ENCODE data around the gene TRPM4. TPM values are rescaled to one million over a fixed set of nuclear protein-coding genes. Genes with fewer than 3 reads are reported as not detected.
A peak's percentile ranks its signal among the peaks of the same experiment; 100 is the strongest.

TRPM4 gene
- polyA plus RNA-seq, 1 of the 3 experiments (the other 2 are of a cell fraction): 20.6 TPM

DNA sequence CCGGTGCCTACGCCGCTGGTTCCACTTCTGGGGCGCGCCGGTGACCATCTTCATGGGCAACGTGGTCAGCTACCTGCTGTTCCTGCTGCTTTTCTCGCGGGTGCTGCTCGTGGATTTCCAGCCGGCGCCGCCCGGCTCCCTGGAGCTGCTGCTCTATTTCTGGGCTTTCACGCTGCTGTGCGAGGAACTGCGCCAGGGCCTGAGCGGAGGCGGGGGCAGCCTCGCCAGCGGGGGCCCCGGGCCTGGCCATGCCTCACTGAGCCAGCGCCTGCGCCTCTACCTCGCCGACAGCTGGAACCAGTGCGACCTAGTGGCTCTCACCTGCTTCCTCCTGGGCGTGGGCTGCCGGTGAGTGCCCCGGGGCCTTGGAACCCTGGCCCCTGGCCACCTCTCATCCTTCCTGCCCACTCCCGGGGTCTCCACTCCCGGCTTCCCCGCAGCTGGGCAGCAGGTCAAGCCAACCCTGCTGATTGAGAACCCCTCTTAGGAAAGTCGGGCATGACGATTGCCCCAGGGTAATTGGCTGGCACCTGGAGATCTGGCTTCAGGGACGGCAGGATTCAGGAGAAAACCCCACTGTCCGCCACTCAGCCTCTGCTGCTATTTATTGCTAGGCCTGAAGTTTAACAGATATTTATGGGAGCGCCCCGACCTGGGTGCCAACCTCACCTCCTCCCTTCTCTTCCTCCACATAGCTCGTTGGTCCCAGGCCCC is 39.1 kb downstream of the TRPM4 start:
- H3K27ac ChIP-seq (ENCODE audit: low read depth in 2 of 2, low read length in 1 of 2): no peak overlapping the region
- peaks cover 3 to 39% of the 10 kb centered on the region in 2 experiments for H3K36me3 ChIP-seq (replicated peaks in 1 of 2; ENCODE audit: control insufficient read depth in 1 of 2, insufficient read depth in 2 of 2, low read length in 1 of 2)
- ChIA-PET POLR2A (no interaction called here), CTCF (interaction anchor here (1.3 to 5.9 kb wide), 6 partner anchors 13 to 226 kb away, joined by 3 to 64 read pairs (median 19); no protein-coding TSS in a partner anchor)
- H3K27me3 ChIP-seq (ENCODE audit: insufficient read depth): no peaks in the 10 kb centered on the region
- no peaks in the 10 kb centered on the region for H4K20me1 ChIP-seq (ENCODE audit: insufficient read depth)
- WGBS (ENCODE audit: low lambda C conversion rate): 87% methylated on average over 33 of the region's 40 CpGs
- H3K9me2 ChIP-seq: no peaks in the 10 kb centered on the region
- H3K9me3 ChIP-seq: no peaks in the 10 kb centered on the region
- no peak overlapping the region for H3K9ac ChIP-seq
- H3K4me2 ChIP-seq: no peak overlapping the region
- no peak overlapping the region for H3K4me3 ChIP-seq (ENCODE audit: low read depth in 2 of 2, low read length in 1 of 2)
- peaks cover 31% of the 10 kb centered on the region for H3F3A ChIP-seq (replicated peaks; ENCODE audit: insufficient read depth)
- H3K4me1 ChIP-seq (ENCODE audit: control insufficient read depth in 1 of 2, insufficient read depth in 2 of 2, low read depth in 1 of 2, low read length in 1 of 2): no peaks in the 10 kb centered on the region; a peak in 1 of 4 replicates
- H2AFZ ChIP-seq (ENCODE audit: low read depth): no peak overlapping the region
- DNase-seq: no peak
- H3K79me2 ChIP-seq (ENCODE audit: insufficient read depth): no peaks in the 10 kb centered on the region
- TF ChIP-seq FOSL2 (IDR thresholded peaks at IDR 0.05; ENCODE audit: borderline replicate concordance, low read depth): no peak
- no peak for TF ChIP-seq NFIC (IDR thresholded peaks at IDR 0.05; ENCODE audit: borderline replicate concordance)

GRCh38 chr19:49200238-49200862 is 42.8 kb downstream of the TRPM4 start:
- no peaks in the 10 kb centered on the region; a peak in 1 of 4 replicates for H3K4me1 ChIP-seq (ENCODE audit: control insufficient read depth in 1 of 2, insufficient read depth in 2 of 2, low read depth in 1 of 2, low read length in 1 of 2)
- POLR2A ChIA-PET: no interaction called here
- 86% methylated on average over 27 of the region's 29 CpGs for WGBS (ENCODE audit: low lambda C conversion rate)
- H3K4me3 ChIP-seq (ENCODE audit: low read depth in 2 of 2, low read length in 1 of 2): no peak overlapping the region
- H3K27me3 ChIP-seq (ENCODE audit: insufficient read depth): no peaks in the 10 kb centered on the region
- H2AFZ ChIP-seq (ENCODE audit: low read depth): no peak overlapping the region
- no peaks in the 10 kb centered on the region for H4K20me1 ChIP-seq (ENCODE audit: insufficient read depth)
- H3K27ac ChIP-seq (ENCODE audit: low read depth in 2 of 2, low read length in 1 of 2): no peak overlapping the region
- no peaks in the 10 kb centered on the region for H3K79me2 ChIP-seq (ENCODE audit: insufficient read depth)
- TF ChIP-seq SIN3A (IDR thresholded peaks at IDR 0.05; ENCODE audit: borderline replicate concordance, low read depth, low read length): no peak
- TF ChIP-seq TAF1 (IDR thresholded peaks at IDR 0.05; ENCODE audit: borderline replicate concordance, low read depth, low read length): no peak
- TF ChIP-seq FOXM1 (IDR thresholded peaks at IDR 0.05; ENCODE audit: low read depth): no peak
- H3F3A ChIP-seq (replicated peaks; ENCODE audit: insufficient read depth): peaks cover 28% of the 10 kb centered on the region
- peaks cover 3 to 52% of the 10 kb centered on the region in 2 experiments for H3K36me3 ChIP-seq (replicated peaks in 1 of 2; ENCODE audit: control insufficient read depth in 1 of 2, insufficient read depth in 2 of 2, low read length in 1 of 2)
- H3K9me2 ChIP-seq: no peaks in the 10 kb centered on the region
- no peak overlapping the region for H3K9ac ChIP-seq
- CTCF ChIA-PET: interaction anchor here (0.9 to 5.9 kb wide), 7 partner anchors 9 to 101 kb away, joined by 3 to 64 read pairs (median 26); partner anchors contain the start of gene LIN7B
- no peaks in the 10 kb centered on the region for H3K9me3 ChIP-seq
- H3K4me2 ChIP-seq: no peak overlapping the region
- peak; percentile 77 for DNase-seq

DNA sequence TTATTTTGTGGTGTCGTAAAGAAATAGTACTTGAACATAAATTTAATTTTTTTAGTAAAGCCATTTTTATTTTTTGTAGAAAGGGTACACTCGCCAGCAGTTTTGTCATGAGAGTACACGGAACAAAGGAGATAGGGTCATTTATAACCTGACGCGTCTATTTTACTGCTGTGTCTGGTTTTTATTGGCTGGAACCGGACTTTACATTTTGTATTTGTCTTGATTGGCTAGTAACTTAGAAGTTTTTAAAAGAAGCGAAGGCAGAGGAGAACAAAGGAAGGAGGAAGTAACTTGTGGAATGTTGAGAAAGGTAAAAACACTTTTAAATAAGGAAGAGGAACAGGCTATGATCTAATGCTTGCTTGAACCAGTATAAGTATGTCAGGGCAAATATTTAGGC is 43.5 kb downstream of the TRPM4 start:
- Histone ChIP-seq H3K27ac (ENCODE audit: low read depth in 2 of 2, low read length in 1 of 2) (no peak overlapping the region), H3K4me1 (ENCODE audit: control insufficient read depth in 1 of 2, insufficient read depth in 2 of 2, low read depth in 1 of 2, low read length in 1 of 2) (no peaks in the 10 kb centered on the region; a peak in 1 of 4 replicates), H3K4me2 (no peak overlapping the region), H3K4me3 (ENCODE audit: low read depth in 2 of 2, low read length in 1 of 2) (no peak overlapping the region), H3K79me2 (ENCODE audit: insufficient read depth) (no peaks in the 10 kb centered on the region), H3K9me2 (no peaks in the 10 kb centered on the region), H3K9me3 (no peaks in the 10 kb centered on the region), H3K36me3 (replicated peaks in 1 of 2; ENCODE audit: control insufficient read depth in 1 of 2, insufficient read depth in 2 of 2, low read length in 1 of 2) (peaks cover 3 to 59% of the 10 kb centered on the region in 2 experiments), H3K9ac (no peak overlapping the region), H4K20me1 (ENCODE audit: insufficient read depth) (no peaks in the 10 kb centered on the region), H2AFZ (ENCODE audit: low read depth) (no peak overlapping the region), H3F3A (replicated peaks; ENCODE audit: insufficient read depth) (peaks cover 28% of the 10 kb centered on the region), H3K27me3 (ENCODE audit: insufficient read depth) (no peaks in the 10 kb centered on the region)
- CTCF ChIA-PET: interaction anchor here (2.8 kb wide), 1 partner anchor 103 kb away, joined by 8 read pairs; no protein-coding TSS in a partner anchor
- TF ChIP-seq JUND (IDR thresholded peaks at IDR 0.05) (no peak), ZBTB33 (IDR thresholded peaks at IDR 0.05; ENCODE audit: borderline replicate concordance, low read depth) (no peak), TEAD4 (IDR thresholded peaks at IDR 0.05; ENCODE audit: borderline replicate concordance, insufficient read depth) (no peak), MXI1 (IDR thresholded peaks at IDR 0.05; ENCODE audit: low read depth, low read length) (no peak), EZH2phosphoT487 (IDR thresholded peaks at IDR 0.05; ENCODE audit: borderline replicate concordance, low read depth) (no peak), GABPA (IDR thresholded peaks at IDR 0.05; ENCODE audit: low read depth) (no peak), NFIC (IDR thresholded peaks at IDR 0.05; ENCODE audit: borderline replicate concordance) (no peak), USF2 (IDR thresholded peaks at IDR 0.05; ENCODE audit: borderline replicate concordance, low read depth, low read length) (no peak), RCOR1 (IDR thresholded peaks at IDR 0.05; ENCODE audit: low read length) (no peak)
- TF ChIP-seq, protein P1, sequence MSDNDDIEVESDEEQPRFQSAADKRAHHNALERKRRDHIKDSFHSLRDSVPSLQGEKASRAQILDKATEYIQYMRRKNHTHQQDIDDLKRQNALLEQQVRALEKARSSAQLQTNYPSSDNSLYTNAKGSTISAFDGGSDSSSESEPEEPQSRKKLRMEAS (IDR thresholded peaks at IDR 0.05; ENCODE audit: low read depth): no peak
- TF ChIP-seq, protein P2, sequence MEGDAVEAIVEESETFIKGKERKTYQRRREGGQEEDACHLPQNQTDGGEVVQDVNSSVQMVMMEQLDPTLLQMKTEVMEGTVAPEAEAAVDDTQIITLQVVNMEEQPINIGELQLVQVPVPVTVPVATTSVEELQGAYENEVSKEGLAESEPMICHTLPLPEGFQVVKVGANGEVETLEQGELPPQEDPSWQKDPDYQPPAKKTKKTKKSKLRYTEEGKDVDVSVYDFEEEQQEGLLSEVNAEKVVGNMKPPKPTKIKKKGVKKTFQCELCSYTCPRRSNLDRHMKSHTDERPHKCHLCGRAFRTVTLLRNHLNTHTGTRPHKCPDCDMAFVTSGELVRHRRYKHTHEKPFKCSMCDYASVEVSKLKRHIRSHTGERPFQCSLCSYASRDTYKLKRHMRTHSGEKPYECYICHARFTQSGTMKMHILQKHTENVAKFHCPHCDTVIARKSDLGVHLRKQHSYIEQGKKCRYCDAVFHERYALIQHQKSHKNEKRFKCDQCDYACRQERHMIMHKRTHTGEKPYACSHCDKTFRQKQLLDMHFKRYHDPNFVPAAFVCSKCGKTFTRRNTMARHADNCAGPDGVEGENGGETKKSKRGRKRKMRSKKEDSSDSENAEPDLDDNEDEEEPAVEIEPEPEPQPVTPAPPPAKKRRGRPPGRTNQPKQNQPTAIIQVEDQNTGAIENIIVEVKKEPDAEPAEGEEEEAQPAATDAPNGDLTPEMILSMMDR (IDR thresholded peaks at IDR 0.05): no peak
- POLR2A ChIA-PET: no interaction called here
- no peak for DNase-seq
- WGBS (ENCODE audit: low lambda C conversion rate): 93% methylated on average over 7 of the region's 7 CpGs

Data from SK-N-SH (cell line).